H9 (cell line): ENCODE measurements around the gene TBC1D1. TPM values are rescaled to one million over a fixed set of nuclear protein-coding genes. Genes with fewer than 3 reads are reported as not detected.

Experiments
- DNase-seq: peaks from one replicate; pipeline ENCODE4 v3.0.0-alpha.2; 2017
- H2AFZ ChIP-seq: one replicate; pipeline ENCODE4 v1.6.1; 2013; ENCODE audit warnings: mild to moderate bottlenecking, low read length, control low read depth, moderate library complexity
- H2AK5ac ChIP-seq: 2 replicates; pipeline ENCODE4 v1.6.1; 2013; ENCODE audit warnings: low read length, control low read depth, mixed read lengths; ENCODE audit not compliant: insufficient read length
- H2BK120ac ChIP-seq: one replicate; pipeline ENCODE4 v1.6.1; 2013; ENCODE audit warnings: low read depth, mild to moderate bottlenecking, low read length, control low read depth, inconsistent platforms; ENCODE audit not compliant: poor library complexity, severe bottlenecking
- H2BK12ac ChIP-seq: 2 replicates; pipeline ENCODE4 v1.6.1; 2013; ENCODE audit warnings: low read length, control low read depth, mixed read lengths, low read depth; ENCODE audit not compliant: insufficient read length
- H2BK15ac ChIP-seq: 2 replicates; pipeline ENCODE4 v1.6.1; 2013; ENCODE audit warnings: low read depth, low read length, control low read depth
- H2BK20ac ChIP-seq: one replicate; pipeline ENCODE4 v1.6.1; 2013; ENCODE audit warnings: low read depth, mild to moderate bottlenecking, low read length, control low read depth, inconsistent platforms; ENCODE audit not compliant: poor library complexity, severe bottlenecking
- H2BK5ac ChIP-seq: 2 replicates; pipeline ENCODE4 v1.6.1; 2013; ENCODE audit warnings: low read length, control low read depth, mixed read lengths; ENCODE audit not compliant: insufficient read length
- H3K14ac ChIP-seq: 2 replicates; pipeline ENCODE4 v1.6.1; 2013; ENCODE audit warnings: low read length, control low read depth; ENCODE audit not compliant: insufficient read depth
- H3K18ac ChIP-seq: 2 replicates; pipeline ENCODE4 v1.6.1; 2013; ENCODE audit warnings: low read depth, mild to moderate bottlenecking, mixed read lengths, low read length, control low read depth; ENCODE audit not compliant: insufficient read length
- H3K23ac ChIP-seq: 2 replicates; pipeline ENCODE4 v1.6.1; 2013; ENCODE audit warnings: low read length, control low read depth, mixed read lengths, low read depth; ENCODE audit not compliant: insufficient read length
- H3K23me2 ChIP-seq: 2 replicates; pipeline ENCODE4 v1.6.1; 2013; ENCODE audit warnings: low read depth, mild to moderate bottlenecking, mixed read lengths, low read length, control low read depth; ENCODE audit not compliant: insufficient read length, poor library complexity, severe bottlenecking
- H3K27ac ChIP-seq: 2 replicates; pipeline ENCODE4 v1.5.1; 2013; ENCODE audit warnings: low read length, control low read depth, mixed read lengths, low read depth; ENCODE audit not compliant: insufficient read length
- H3K27me3 ChIP-seq: 2 replicates; pipeline ENCODE4 v1.6.1; 2013; ENCODE audit warnings: low read length, control low read depth, inconsistent platforms; ENCODE audit not compliant: insufficient read depth
- H3K4ac ChIP-seq: 2 replicates; pipeline ENCODE4 v1.6.1; 2013; ENCODE audit warnings: low read depth, mild to moderate bottlenecking, control low read depth, inconsistent platforms, low read length, moderate library complexity
- H3K4me1 ChIP-seq: 2 replicates; pipeline ENCODE4 v1.6.1; 2013; ENCODE audit warnings: low read length, control low read depth, inconsistent platforms; ENCODE audit not compliant: insufficient read depth
- H3K4me2 ChIP-seq: 2 replicates; pipeline ENCODE4 v1.6.1; 2013; ENCODE audit warnings: low read length, control low read depth, mixed read lengths; ENCODE audit not compliant: insufficient read length, insufficient read depth
- H3K56ac ChIP-seq: 2 replicates; pipeline ENCODE4 v1.6.1; 2013; ENCODE audit warnings: low read depth, mild to moderate bottlenecking, mixed read lengths, low read length, control low read depth; ENCODE audit not compliant: insufficient read length
- H3K79me1 ChIP-seq: 2 replicates; pipeline ENCODE4 v1.6.1; 2013; ENCODE audit warnings: low read depth, mild to moderate bottlenecking, moderate library complexity, low read length, control low read depth, inconsistent platforms; ENCODE audit not compliant: insufficient read depth, poor library complexity, severe bottlenecking
- H3K79me2 ChIP-seq: 2 replicates; pipeline ENCODE4 v1.6.1; 2013; ENCODE audit warnings: low read length, control low read depth, inconsistent platforms; ENCODE audit not compliant: insufficient read depth
- H3K9ac ChIP-seq: 2 replicates; pipeline ENCODE4 v1.6.1; 2013; ENCODE audit warnings: low read length, control low read depth, mixed read lengths; ENCODE audit not compliant: insufficient read length; ENCODE audit errors: extremely low read depth
- H3K9me3 ChIP-seq: one replicate; pipeline ENCODE4 v1.6.1; 2013; ENCODE audit warnings: low read depth, low read length, inconsistent platforms; ENCODE audit not compliant: control insufficient read depth
- H3T11ph ChIP-seq: one replicate; pipeline ENCODE4 v1.6.1; 2013; ENCODE audit warnings: mild to moderate bottlenecking, low read length, control low read depth, inconsistent platforms
- H4K20me1 ChIP-seq: one replicate; pipeline ENCODE4 v1.6.1; 2013; ENCODE audit not compliant: control insufficient read depth, insufficient read length, insufficient read depth
- H4K5ac ChIP-seq: 2 replicates; pipeline ENCODE4 v1.6.1; 2013; ENCODE audit warnings: low read depth, mild to moderate bottlenecking, mixed read lengths, low read length, control low read depth; ENCODE audit not compliant: insufficient read length
- H4K8ac ChIP-seq: replicated peaks from 2 replicates; pipeline ENCODE4 v1.6.1; 2013; ENCODE audit warnings: low read length, control low read depth, mixed read lengths, low read depth; ENCODE audit not compliant: insufficient read length
- H4K91ac ChIP-seq: 2 replicates; pipeline ENCODE4 v1.6.1; 2013; ENCODE audit warnings: low read depth, mild to moderate bottlenecking, moderate library complexity, mixed read lengths, low read length, control low read depth; ENCODE audit not compliant: insufficient read length
- H3K27ac Mint-ChIP-seq, 3 experiments: 2 replicates in 2 of 3; 3 replicates in 1 of 3; pipeline ENCODE4 v1.8.0; 2020 to 2021; ENCODE audit warnings: mixed read lengths in 3 of 3, mild to moderate bottlenecking in 1 of 3, moderate library complexity in 1 of 3
- H3K27me3 Mint-ChIP-seq: 2 replicates; pipeline ENCODE4 v1.8.0; 2021; ENCODE audit warnings: low read depth, mild to moderate bottlenecking, moderate library complexity, mixed read lengths
- H3K36me3 Mint-ChIP-seq, 3 experiments: 2 replicates in 2 of 3; 3 replicates in 1 of 3; pipeline ENCODE4 v1.8.0; 2020 to 2021; ENCODE audit warnings: low read depth in 3 of 3, mixed read lengths in 3 of 3; ENCODE audit not compliant: insufficient read depth in 1 of 3
- H3K4me1 Mint-ChIP-seq, 2 experiments: 2 replicates each; pipeline ENCODE4 v1.8.0; 2020; ENCODE audit warnings: mixed read lengths in 2 of 2
- H3K4me3 Mint-ChIP-seq, 2 experiments: 2 replicates in 1 of 2; 3 replicates in 1 of 2; pipeline ENCODE4 v1.8.0; 2020 to 2021; ENCODE audit warnings: mild to moderate bottlenecking in 2 of 2, mixed read lengths in 2 of 2, moderate library complexity in 1 of 2
- H3K9me3 Mint-ChIP-seq, 2 experiments: 2 replicates in 1 of 2; 3 replicates in 1 of 2; pipeline ENCODE4 v1.8.0; 2020; ENCODE audit warnings: mild to moderate bottlenecking in 2 of 2, mixed read lengths in 2 of 2, moderate library complexity in 1 of 2
- CTCF ChIP-seq: fragments of 200-600 bp; sonication (generic); conservative IDR thresholded peaks from 3 replicates; pipeline ENCODE4 v1.8.0; 2021; ENCODE audit warnings: antibody characterized with exemption, mild to moderate bottlenecking
- WGBS: extraction: QIAGEN DNeasy Blood & Tissue Kit; methylation state at CpG from one replicate; pipeline ENCODE4 v1.1.7; 2013; ENCODE audit warnings: missing lambda C conversion rate, low lambda C conversion rate, mixed read lengths; ENCODE audit not compliant: insufficient read length; ENCODE audit errors: extremely low coverage; 5-methylcytosine and 5-hydroxymethylcytosine counted together
- total RNA-seq: library from RNA; stranded (reverse); gene quantifications from 2 replicates; pipeline ENCODE4 v1.2.1, GENCODE V29; 2021

The TBC1D1 gene
- total RNA-seq, 1 experiment from 2014 or later: 109 TPM

- DNase-seq: no peak
- Mint-ChIP-seq H3K9me3 (no peaks in the 10 kb centered on the region), H3K4me3 (no peak overlapping the region), H3K27ac (no peak overlapping the region), H3K4me1 (peaks cover 10 to 12% of the 10 kb centered on the region in 2 experiments), H3K27me3 (peaks cover 5% of the 10 kb centered on the region), H3K36me3 (no peaks in the 10 kb centered on the region)
- no peak overlapping the region for H2AK5ac ChIP-seq
- no peak overlapping the region for H4K8ac ChIP-seq
- no peak overlapping the region for H3K4ac ChIP-seq
- no peak overlapping the region for H4K91ac ChIP-seq
- H2BK20ac ChIP-seq: no peak overlapping the region
- H3K27me3 ChIP-seq: no peaks in the 10 kb centered on the region
- H3K56ac ChIP-seq: no peak overlapping the region
- H3K27ac ChIP-seq: no peak overlapping the region
- H3K4me2 ChIP-seq: no peak overlapping the region
- no peak overlapping the region for H2AFZ ChIP-seq
- no peak overlapping the region for H2BK120ac ChIP-seq
- no peak for TF ChIP-seq CTCF
- H3K9me3 ChIP-seq: no peaks in the 10 kb centered on the region
- WGBS: no CpG with 5 or more reads among the region's 1 CpG
- H2BK12ac ChIP-seq: no peak overlapping the region
- no peaks in the 10 kb centered on the region for H3K79me2 ChIP-seq
- no peak overlapping the region for H3K14ac ChIP-seq
- no peak overlapping the region for H2BK5ac ChIP-seq
- no peaks in the 10 kb centered on the region for H3K79me1 ChIP-seq
- H3K9ac ChIP-seq: no peak overlapping the region
- H4K20me1 ChIP-seq: no peaks in the 10 kb centered on the region
- H3K23ac ChIP-seq: no peak overlapping the region
- no peaks in the 10 kb centered on the region; the same call in 1 of the 2 replicates for H3K4me1 ChIP-seq
- H2BK15ac ChIP-seq: no peak overlapping the region
- H3K18ac ChIP-seq: no peak overlapping the region
- H4K5ac ChIP-seq: no peak overlapping the region
- no peak overlapping the region for H3T11ph ChIP-seq
- H3K23me2 ChIP-seq: no peaks in the 10 kb centered on the region
Observed at GRCh38 chr4:38152305-38152704, 261.4 kb downstream of the TBC1D1 start.
